MM.1S (cell line): ENCODE data around the gene KAT2B.

ENCODE experiments used
- CTCF ChIP-seq: fragments of 300-600 bp; sonication (generic); IDR thresholded peaks from 2 replicates; pipeline ENCODE4 v1.5.1; 2016; ENCODE audit warnings: antibody characterized with exemption, low read length, mixed read lengths
- EZH2 ChIP-seq: fragments of 300-600 bp; sonication (generic); optimal IDR thresholded peaks from 2 replicates; pipeline ENCODE3; 2017; ENCODE audit warnings: low read depth, mild to moderate bottlenecking, antibody characterized with exemption, low read length, mixed read lengths
- EZH2phosphoT487 ChIP-seq: fragments of 300-600 bp; sonication (generic); IDR thresholded peaks from 2 replicates; pipeline ENCODE4 v1.6.1; 2018; ENCODE audit warnings: antibody characterized with exemption, low read length

GRCh38 chr3:20123131-20123652 lies 82.9 kb downstream of the KAT2B start:
- TF ChIP-seq CTCF (no peak), EZH2 (no peak), EZH2phosphoT487 (no peak)
